Activated T-cell treated with anti-CD3 and anti-CD28 coated beads, Interleukin-2, amount 50 U/mL, for 4 hours (primary cell): ENCODE results near the gene POLA2. TPM values are rescaled to one million over a fixed set of nuclear protein-coding genes. Genes with fewer than 3 reads are reported as not detected.

Source experiments
- ATAC-seq, 2 donors: fragments of 200-7000 bp; cut with Tn5 transposase; one replicate each; pipeline ENCODE4 v1.10.0; 2021
- DNase-seq: peaks from one replicate; pipeline ENCODE4 v3.0.0-alpha.2; 2020
- H3K27me3 Mint-ChIP-seq: one replicate; pipeline ENCODE4 v1.8.0; 2021; ENCODE audit warnings: low read depth, mixed read lengths
- H3K36me3 Mint-ChIP-seq: one replicate; pipeline ENCODE4 v1.8.0; 2022; ENCODE audit warnings: mixed read lengths; ENCODE audit not compliant: insufficient read depth
- H3K4me1 Mint-ChIP-seq: one replicate; pipeline ENCODE4 v1.8.0; 2021; ENCODE audit warnings: low read depth, mixed read lengths
- H3K4me3 Mint-ChIP-seq: one replicate; pipeline ENCODE4 v1.8.0; 2021; ENCODE audit warnings: mild to moderate bottlenecking, moderate library complexity, mixed read lengths
- H3K9me3 Mint-ChIP-seq: one replicate; pipeline ENCODE4 v1.8.0; 2021; ENCODE audit warnings: mixed read lengths
- total RNA-seq, 3 donors: library from RNA; stranded (reverse); gene quantifications; one replicate each; pipeline ENCODE4 v1.2.1, GENCODE V29; 2021

The POLA2 gene
- total RNA-seq, 3 donors from 2014 or later = 49.2 to 64.7 (median 57.6) TPM

DNA sequence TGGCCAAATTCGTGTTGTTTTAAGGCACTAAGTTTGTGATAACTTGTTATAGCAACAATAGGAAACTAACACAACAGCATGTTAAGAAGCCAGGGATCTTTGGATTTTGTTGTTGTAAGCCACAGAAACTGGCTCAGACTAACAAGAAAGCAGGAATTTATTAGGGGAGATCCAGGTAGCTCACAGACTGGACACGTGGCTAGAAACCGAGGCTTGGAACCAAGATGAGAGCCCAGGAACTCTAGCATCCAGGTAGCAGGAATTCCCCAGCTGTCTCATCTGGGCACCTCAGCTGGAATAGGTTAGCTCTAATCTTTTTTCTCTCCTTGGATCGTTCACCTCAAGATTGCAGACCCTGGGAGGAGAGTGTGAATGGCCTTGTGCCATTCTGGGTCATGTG is 24.9 kb downstream of the POLA2 start:
- Mint-ChIP-seq H3K4me1 (peaks cover 4% of the 10 kb centered on the region), H3K36me3 (peaks cover 36% of the 10 kb centered on the region), H3K4me3 (no peak overlapping the region), H3K9me3 (no peaks in the 10 kb centered on the region), H3K27me3 (no peaks in the 10 kb centered on the region)
- ATAC-seq (no peak), DNase-seq (no peak)

- H3K9me3 Mint-ChIP-seq = no peaks in the 10 kb centered on the region
- DNase-seq (no peak), ATAC-seq (no peak)
- H3K27me3 Mint-ChIP-seq = no peaks in the 10 kb centered on the region
- no peak overlapping the region for H3K4me3 Mint-ChIP-seq
- H3K36me3 Mint-ChIP-seq = peaks cover 33% of the 10 kb centered on the region
- peaks cover 4% of the 10 kb centered on the region for H3K4me1 Mint-ChIP-seq
These were observed 25.8 kb downstream of the POLA2 start for GRCh38 chr11:65287601-65288000.

DNA sequence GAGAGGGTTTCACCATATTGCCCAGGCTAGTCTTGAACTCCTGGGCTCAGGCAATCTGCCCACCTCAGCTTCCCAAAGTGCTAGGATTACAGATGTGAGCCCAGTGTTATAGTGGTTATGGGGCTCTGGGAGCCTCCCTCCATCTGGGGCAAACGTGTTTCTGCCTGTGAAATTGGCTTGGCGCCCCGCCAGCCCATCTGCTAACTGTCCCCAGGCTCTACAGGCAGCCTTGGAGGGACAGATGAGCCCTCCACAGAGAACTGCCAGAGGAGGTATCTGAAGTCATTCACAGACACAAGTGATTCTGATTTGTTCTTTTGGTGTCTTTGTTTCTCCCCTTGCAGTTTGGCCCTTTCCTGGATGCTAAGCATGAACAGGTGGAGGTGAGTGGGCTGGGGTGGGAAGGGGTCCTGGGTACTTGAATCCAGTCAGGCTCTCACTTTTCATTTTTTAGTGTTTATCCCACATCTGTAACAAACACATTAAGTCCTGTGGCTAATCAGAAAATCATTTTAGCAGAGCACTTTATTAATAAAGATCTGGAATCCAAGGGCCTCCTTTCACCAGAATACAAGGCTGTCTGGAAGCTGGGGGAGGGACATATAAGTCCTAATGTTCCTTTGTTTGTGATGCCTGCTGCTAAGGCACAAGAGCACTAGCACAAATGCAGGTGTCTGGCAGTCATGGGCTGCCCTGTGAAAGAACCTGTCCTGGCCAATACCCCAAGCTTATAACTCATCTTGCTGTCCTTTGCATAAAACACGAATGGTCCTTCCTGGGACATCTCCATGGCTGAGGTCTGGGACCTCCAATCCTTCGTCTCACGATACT is 27.2 kb downstream of the POLA2 start:
- Mint-ChIP-seq H3K9me3 (no peaks in the 10 kb centered on the region), H3K27me3 (no peaks in the 10 kb centered on the region), H3K36me3 (peaks cover 37% of the 10 kb centered on the region), H3K4me1 (peaks cover 4% of the 10 kb centered on the region), H3K4me3 (no peak overlapping the region)
- DNase-seq (no peak), ATAC-seq (no peak)

DNA sequence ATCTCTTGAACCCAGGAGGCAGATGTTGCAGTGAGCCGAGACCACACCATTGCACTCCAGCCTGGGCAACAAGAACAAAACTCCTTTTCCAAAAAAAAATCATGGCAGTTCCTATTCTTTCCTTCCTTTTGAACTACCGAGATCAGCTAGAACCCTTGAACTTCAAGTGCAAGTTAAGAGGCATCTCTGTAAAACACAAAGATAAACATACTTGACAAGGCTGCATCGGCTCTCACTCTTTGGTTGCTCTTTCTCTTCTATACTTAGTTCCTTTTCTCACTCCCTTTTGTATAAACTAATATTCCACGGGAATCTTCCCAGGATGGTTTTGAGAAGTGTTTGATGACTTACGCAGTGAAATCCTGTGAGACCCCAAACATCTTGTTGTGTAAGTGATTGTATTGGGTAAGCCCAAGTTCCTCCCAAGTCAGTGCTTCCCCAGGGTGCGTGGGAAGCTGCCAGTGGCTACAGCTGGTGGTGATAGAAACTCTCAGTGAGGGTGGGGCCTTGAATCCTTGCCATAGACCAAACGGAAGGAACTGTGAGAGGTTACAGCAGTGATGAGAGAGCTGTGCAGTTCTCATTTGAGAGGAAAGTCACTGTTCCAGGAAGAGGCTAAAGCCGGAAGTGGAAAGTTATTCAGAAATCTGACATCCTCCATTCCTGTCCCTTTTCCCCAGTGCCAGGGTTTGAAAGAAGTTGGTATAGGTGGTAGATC is 28.8 kb downstream of the POLA2 start:
- ATAC-seq (no peak), DNase-seq (no peak)
- H3K4me3 Mint-ChIP-seq = no peak overlapping the region
- H3K27me3 Mint-ChIP-seq = no peaks in the 10 kb centered on the region
- peaks cover 47% of the 10 kb centered on the region for H3K36me3 Mint-ChIP-seq
- H3K9me3 Mint-ChIP-seq = no peaks in the 10 kb centered on the region
- H3K4me1 Mint-ChIP-seq = peaks cover 4% of the 10 kb centered on the region

GRCh38 chr11:65291613-65292012 is 29.9 kb downstream of the POLA2 start:
- Mint-ChIP-seq H3K4me1 (peaks cover 4% of the 10 kb centered on the region), H3K36me3 (peaks cover 46% of the 10 kb centered on the region), H3K9me3 (no peaks in the 10 kb centered on the region), H3K4me3 (no peak overlapping the region), H3K27me3 (no peaks in the 10 kb centered on the region)
- DNase-seq (no peak), ATAC-seq (no peak)

GRCh38 chr11:65292890-65293289 is 31.1 kb downstream of the POLA2 start:
- peaks cover 38% of the 10 kb centered on the region for H3K36me3 Mint-ChIP-seq

GRCh38 chr11:65293909-65294381 is 32.2 kb downstream of the POLA2 start:
- peaks cover 38% of the 10 kb centered on the region for H3K36me3 Mint-ChIP-seq
- no peaks in the 10 kb centered on the region for H3K9me3 Mint-ChIP-seq
- no peak for DNase-seq
- H3K27me3 Mint-ChIP-seq = no peaks in the 10 kb centered on the region
- ATAC-seq = no peak
- peaks cover 4% of the 10 kb centered on the region for H3K4me1 Mint-ChIP-seq
- H3K4me3 Mint-ChIP-seq = no peak overlapping the region

More at GRCh38 chr11:65292890-65293289, 31.1 kb downstream of the POLA2 start:
- no peak overlapping the region for H3K4me3 Mint-ChIP-seq
- no peaks in the 10 kb centered on the region for H3K9me3 Mint-ChIP-seq
- ATAC-seq (no peak), DNase-seq (no peak)
- no peaks in the 10 kb centered on the region for H3K27me3 Mint-ChIP-seq
- peaks cover 4% of the 10 kb centered on the region for H3K4me1 Mint-ChIP-seq

DNA sequence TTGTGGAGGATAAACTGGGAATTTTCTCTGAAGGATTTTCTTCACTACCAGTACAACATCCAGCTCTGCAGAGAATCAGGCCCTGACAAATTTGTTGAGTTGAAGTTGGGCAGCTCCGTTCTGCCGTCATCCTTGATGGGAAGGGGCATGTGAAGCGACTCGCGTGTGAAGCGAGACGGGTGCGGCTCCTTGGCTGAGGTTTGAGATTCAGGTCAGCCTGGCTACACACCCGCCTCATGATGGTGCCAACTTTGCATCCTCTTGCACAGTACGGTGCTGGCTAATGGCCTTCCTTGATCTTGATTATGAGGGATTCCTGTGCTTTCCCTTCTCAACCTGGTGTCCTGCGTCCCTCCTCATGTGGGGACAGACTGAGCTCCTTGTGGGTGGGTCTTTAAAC is 33.2 kb downstream of the POLA2 start:
- Mint-ChIP-seq H3K27me3 (no peaks in the 10 kb centered on the region), H3K9me3 (no peaks in the 10 kb centered on the region), H3K4me3 (no peak overlapping the region), H3K36me3 (peaks cover 32% of the 10 kb centered on the region), H3K4me1 (peaks cover 4% of the 10 kb centered on the region)
- DNase-seq (no peak), ATAC-seq (no peak)

DNA sequence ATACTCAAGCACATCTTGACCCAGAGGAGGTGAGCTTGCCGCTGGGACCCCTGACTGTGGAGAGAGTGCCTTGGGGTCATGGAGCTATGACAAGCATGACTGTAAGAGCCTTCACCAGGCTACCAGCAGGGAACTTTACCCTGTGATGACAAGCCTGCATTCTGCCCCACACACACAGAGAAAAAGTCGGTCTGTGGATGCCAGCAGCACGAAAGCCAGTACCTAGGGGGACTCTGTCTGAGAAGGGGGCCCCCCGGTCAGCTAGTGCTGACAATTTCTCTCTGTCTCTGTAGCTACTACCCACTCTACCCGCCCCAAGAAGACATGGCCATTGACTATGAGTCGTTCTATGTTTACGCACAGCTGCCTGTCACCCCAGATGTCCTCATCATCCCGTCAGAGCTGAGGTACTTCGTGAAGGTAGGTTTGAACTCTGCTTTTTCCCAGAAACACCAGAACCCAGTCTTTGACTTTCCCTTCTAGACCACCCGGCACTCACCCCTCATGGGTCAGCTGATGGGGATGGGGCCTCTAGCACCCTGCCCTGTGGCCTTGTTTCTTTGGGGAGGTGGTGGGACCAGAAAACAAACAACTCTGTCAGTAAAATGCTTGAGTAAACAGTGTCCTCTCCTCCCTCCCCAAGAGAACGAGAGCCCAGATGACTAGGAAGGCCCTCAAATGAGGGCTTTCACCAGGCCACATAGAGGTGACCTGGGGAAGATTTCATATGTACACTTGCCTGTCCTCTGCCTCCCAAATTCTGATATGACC is 34.0 kb downstream of the POLA2 start:
- DNase-seq (no peak), ATAC-seq (no peak)
- Mint-ChIP-seq H3K36me3 (peaks cover 29% of the 10 kb centered on the region), H3K4me1 (no peaks in the 10 kb centered on the region), H3K27me3 (no peaks in the 10 kb centered on the region), H3K9me3 (no peaks in the 10 kb centered on the region), H3K4me3 (no peak overlapping the region)

DNA sequence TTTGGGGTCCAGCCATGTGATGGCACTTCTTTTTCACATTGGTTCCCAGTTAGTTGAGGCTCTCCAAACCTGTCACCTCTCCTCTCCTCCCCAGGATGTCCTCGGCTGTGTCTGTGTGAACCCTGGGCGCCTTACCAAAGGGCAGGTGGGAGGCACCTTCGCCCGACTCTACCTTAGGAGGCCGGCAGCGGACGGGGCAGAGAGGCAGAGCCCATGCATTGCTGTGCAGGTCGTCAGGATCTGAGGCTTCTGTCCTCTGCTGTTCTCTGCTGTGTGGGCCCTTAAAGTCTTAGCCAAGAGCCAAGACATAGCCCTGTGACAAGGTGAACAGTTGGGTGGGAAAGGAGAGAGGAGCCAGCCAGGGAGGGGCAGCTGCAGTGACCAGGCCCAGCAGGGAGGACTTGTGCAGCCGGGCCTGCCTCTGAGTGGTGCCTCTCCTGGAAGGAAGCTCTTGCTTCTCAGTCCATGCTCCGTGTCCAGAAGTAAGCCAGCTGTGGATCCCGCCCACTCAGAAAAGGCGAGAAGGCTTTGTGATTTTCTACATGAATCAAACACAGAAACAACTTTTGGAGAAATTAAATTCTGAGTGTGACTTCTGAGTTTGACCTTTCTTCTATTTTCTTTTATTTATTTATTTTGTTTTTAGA is 35.4 kb downstream of the POLA2 start:
- ATAC-seq = no peak
- peaks cover 17% of the 10 kb centered on the region for H3K36me3 Mint-ChIP-seq

GRCh38 chr11:65298131-65298535 is 36.4 kb downstream of the POLA2 start:
- no peak for ATAC-seq
- no peak for DNase-seq
- Mint-ChIP-seq H3K4me1 (no peaks in the 10 kb centered on the region), H3K4me3 (no peak overlapping the region), H3K27me3 (no peaks in the 10 kb centered on the region), H3K9me3 (no peaks in the 10 kb centered on the region), H3K36me3 (peaks cover 17% of the 10 kb centered on the region)

More for the DNA sequence above, 35.4 kb downstream of the POLA2 start:
- H3K4me3 Mint-ChIP-seq = no peak overlapping the region
- H3K4me1 Mint-ChIP-seq = no peaks in the 10 kb centered on the region
- DNase-seq = no peak
- H3K9me3 Mint-ChIP-seq = no peaks in the 10 kb centered on the region
- no peaks in the 10 kb centered on the region for H3K27me3 Mint-ChIP-seq

- Mint-ChIP-seq H3K4me3 (no peak overlapping the region), H3K9me3 (no peaks in the 10 kb centered on the region), H3K36me3 (peaks cover 15% of the 10 kb centered on the region), H3K4me1 (no peaks in the 10 kb centered on the region), H3K27me3 (no peaks in the 10 kb centered on the region)
- no peak for DNase-seq
- ATAC-seq = no peak
These were observed 37.0 kb downstream of the POLA2 start for GRCh38 chr11:65298655-65299179.

DNA sequence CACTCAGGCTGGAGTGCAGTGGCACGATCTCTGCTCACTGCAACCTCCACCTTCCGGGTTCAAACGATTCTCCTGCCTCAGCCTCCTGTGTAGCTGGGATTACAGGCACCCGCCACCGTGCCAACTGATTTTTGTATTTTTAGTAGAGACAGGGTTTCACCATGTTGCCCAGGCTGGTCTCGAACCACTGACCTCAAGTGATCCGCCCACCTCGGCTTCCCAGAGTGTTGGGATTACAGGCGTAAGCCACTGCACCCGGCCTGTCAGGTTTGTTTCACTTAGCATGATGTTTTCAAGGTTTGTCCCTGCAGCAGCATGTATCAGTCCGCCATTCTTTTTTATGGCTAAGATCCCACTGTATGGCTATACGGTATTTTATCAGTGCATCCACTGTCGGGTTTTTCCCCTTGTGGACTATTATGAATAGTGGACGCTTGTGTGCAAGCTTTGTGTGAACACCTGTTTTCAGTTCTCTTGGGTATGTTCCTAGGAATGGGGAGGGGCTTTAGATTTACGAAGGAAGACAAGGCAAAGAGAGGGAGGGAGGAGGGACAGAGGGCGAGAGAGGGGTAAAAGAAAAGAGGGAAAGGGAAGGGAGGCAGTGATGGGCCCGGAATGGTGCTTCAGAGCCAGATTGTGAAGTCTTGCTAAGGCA is 39.0 kb downstream of the POLA2 start:
- no peak overlapping the region for H3K4me3 Mint-ChIP-seq
- H3K36me3 Mint-ChIP-seq = peaks cover under 1% of the 10 kb centered on the region
- H3K27me3 Mint-ChIP-seq = no peaks in the 10 kb centered on the region
- DNase-seq = no peak
- H3K9me3 Mint-ChIP-seq = no peaks in the 10 kb centered on the region
- no peaks in the 10 kb centered on the region for H3K4me1 Mint-ChIP-seq
- no peak for ATAC-seq
